ENCODE results near the gene TMEM61. TPM values are rescaled to one million over a fixed set of nuclear protein-coding genes. Genes with fewer than 3 reads are reported as not detected.

The TMEM61 gene
- polyA plus RNA-seq, 1 of the 3 experiments (the other 2 are of a cell fraction), result not detected

- no peaks in the 10 kb centered on the region for H3K27me3 ChIP-seq (ENCODE audit: insufficient read depth)
- no peaks in the 10 kb centered on the region for H3F3A ChIP-seq (replicated peaks; ENCODE audit: insufficient read depth)
- no peak for DNase-seq
- ChIA-PET POLR2A (no interaction called here), CTCF (interaction anchor here (1.2 to 12.2 kb wide), 3 partner anchors 11 to 66 kb away, joined by 4 to 159 read pairs (median 8); partner anchors contain the start of gene BSND)
- no peaks in the 10 kb centered on the region for H4K20me1 ChIP-seq (ENCODE audit: insufficient read depth)
- H3K36me3 ChIP-seq (replicated peaks in 1 of 2; ENCODE audit: control insufficient read depth in 1 of 2, insufficient read depth in 2 of 2, low read length in 1 of 2), result no peaks in the 10 kb centered on the region
- peaks cover 0 to 4% of the 10 kb centered on the region in 2 experiments; a peak in 1 of 4 replicates for H3K4me1 ChIP-seq (ENCODE audit: control insufficient read depth in 1 of 2, insufficient read depth in 2 of 2, low read depth in 1 of 2, low read length in 1 of 2)
- no peak overlapping the region for H3K4me2 ChIP-seq
- H3K9ac ChIP-seq, result no peak overlapping the region
- no peak overlapping the region for H3K4me3 ChIP-seq (ENCODE audit: low read depth in 2 of 2, low read length in 1 of 2)
- TF ChIP-seq SMC3 (IDR thresholded peaks at IDR 0.05; ENCODE audit: low read depth, low read length), result no peak
- no peak for TF ChIP-seq USF1 (IDR thresholded peaks at IDR 0.05; ENCODE audit: borderline replicate concordance, low read depth)
- TF ChIP-seq POLR2AphosphoS5 (IDR thresholded peaks at IDR 0.05; ENCODE audit: low read depth, low read length), result no peak
- TF ChIP-seq EP300 (IDR thresholded peaks at IDR 0.05; ENCODE audit: borderline replicate concordance in 1 of 2, low read depth in 1 of 2, low read length in 1 of 2), result no peak
- TF ChIP-seq, protein P1, sequence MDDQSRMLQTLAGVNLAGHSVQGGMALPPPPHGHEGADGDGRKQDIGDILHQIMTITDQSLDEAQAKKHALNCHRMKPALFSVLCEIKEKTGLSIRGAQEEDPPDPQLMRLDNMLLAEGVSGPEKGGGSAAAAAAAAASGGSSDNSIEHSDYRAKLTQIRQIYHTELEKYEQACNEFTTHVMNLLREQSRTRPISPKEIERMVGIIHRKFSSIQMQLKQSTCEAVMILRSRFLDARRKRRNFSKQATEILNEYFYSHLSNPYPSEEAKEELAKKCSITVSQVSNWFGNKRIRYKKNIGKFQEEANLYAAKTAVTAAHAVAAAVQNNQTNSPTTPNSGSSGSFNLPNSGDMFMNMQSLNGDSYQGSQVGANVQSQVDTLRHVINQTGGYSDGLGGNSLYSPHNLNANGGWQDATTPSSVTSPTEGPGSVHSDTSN (IDR thresholded peaks at IDR 0.05), result no peak
- TF ChIP-seq TAF1 (IDR thresholded peaks at IDR 0.05; ENCODE audit: borderline replicate concordance, low read depth, low read length), result no peak
- no peak for TF ChIP-seq NFIC (IDR thresholded peaks at IDR 0.05; ENCODE audit: borderline replicate concordance)
- no peak for TF ChIP-seq REST (IDR thresholded peaks at IDR 0.05; ENCODE audit: low read depth, low read length)
- no peak for TF ChIP-seq GATA2 (CRISPR knock-in tag; IDR thresholded peaks at IDR 0.05)
- no peak for TF ChIP-seq CTCF (IDR thresholded peaks at IDR 0.05)
- H2AFZ ChIP-seq (ENCODE audit: low read depth), result no peak overlapping the region
- no peak overlapping the region for H3K27ac ChIP-seq (ENCODE audit: low read depth in 2 of 2, low read length in 1 of 2)
- no peaks in the 10 kb centered on the region for H3K79me2 ChIP-seq (ENCODE audit: insufficient read depth)
- 84% methylated on average over 6 of the region's 7 CpGs for WGBS (ENCODE audit: low lambda C conversion rate)
- H3K9me2 ChIP-seq, result no peaks in the 10 kb centered on the region
- no peaks in the 10 kb centered on the region for H3K9me3 ChIP-seq
These were observed 30.4 kb downstream of the TMEM61 start for GRCh38 chr1:55010887-55011217.

Measured in SK-N-SH (cell line).